GM12872 (cell line): ENCODE measurements around the gene DLX1.

Source experiments
- CTCF ChIP-seq: IDR thresholded peaks from 3 replicates; pipeline ENCODE4 v1.5.1; 2011; ENCODE audit warnings: low read depth, mild to moderate bottlenecking, low read length, moderate library complexity; ENCODE audit not compliant: insufficient read depth

The DLX1 gene

GRCh38 chr2:172087207-172087779 is 2.0 kb downstream of the DLX1 start:
- no peak for TF ChIP-seq CTCF

GRCh38 chr2:172087780-172088244 is 2.5 kb downstream of the DLX1 start:
- TF ChIP-seq CTCF = no peak

GRCh38 chr2:172088245-172089004 is 3.1 kb downstream of the DLX1 start:
- no peak for TF ChIP-seq CTCF

- no peak for TF ChIP-seq CTCF
Measured at GRCh38 chr2:172089005-172089504, 3.7 kb downstream of the DLX1 start.

- no peak for TF ChIP-seq CTCF
Measured at GRCh38 chr2:172089633-172090032, 4.3 kb downstream of the DLX1 start.

- TF ChIP-seq CTCF = no peak
Measured at GRCh38 chr2:172090044-172090961, 5.0 kb downstream of the DLX1 start.
